H1 (cell line): ENCODE data around the gene GALNT7. TPM values are rescaled to one million over a fixed set of nuclear protein-coding genes. Genes with fewer than 3 reads are reported as not detected.

Experiments used
- CHD1 ChIP-seq: IDR thresholded peaks from 2 replicates; pipeline ENCODE4 v1.6.1; 2012; ENCODE audit warnings: low read depth, low read length, improper control_type of control experiment
- EGR1 ChIP-seq: IDR thresholded peaks from 2 replicates; pipeline ENCODE4 v1.6.1; 2011; ENCODE audit warnings: low read depth, low read length, borderline replicate concordance
- GABPA ChIP-seq: IDR thresholded peaks from 2 replicates; pipeline ENCODE4 v1.6.1; 2011; ENCODE audit warnings: mild to moderate bottlenecking, low read length, moderate library complexity, borderline replicate concordance; ENCODE audit not compliant: insufficient read depth
- KDM1A ChIP-seq: fragments of 200-600, 300-600 bp; sonication (generic); IDR thresholded peaks from 2 replicates; pipeline ENCODE4 v1.7.1; 2016; ENCODE audit warnings: mild to moderate bottlenecking, low read length, borderline replicate concordance
- SAP30 ChIP-seq: fragments of 300-600 bp; sonication (generic); IDR thresholded peaks from 2 replicates; pipeline ENCODE4 v1.7.1; 2012; ENCODE audit warnings: low read length, moderate library complexity, mild to moderate bottlenecking, inconsistent platforms; ENCODE audit not compliant: insufficient read depth, insufficient replicate concordance
- SIN3A ChIP-seq, 2 experiments: IDR thresholded peaks in 1 of 2; conservative IDR thresholded peaks in 1 of 2; 2 replicates each; pipeline ENCODE4 v1.6.1; 2011 to 2012; ENCODE audit warnings: low read length in 2 of 2, improper control_type of control experiment in 1 of 2, low read depth in 1 of 2, mild to moderate bottlenecking in 1 of 2
- SIX5 ChIP-seq: IDR thresholded peaks from 2 replicates; pipeline ENCODE4 v1.6.1; 2011; ENCODE audit warnings: mild to moderate bottlenecking, low read depth, low read length
- ZNF274 ChIP-seq: IDR thresholded peaks from 2 replicates; pipeline ENCODE4 v1.7.0; 2012; ENCODE audit warnings: low read length, borderline replicate concordance; ENCODE audit errors: extremely low read depth
- polyA plus RNA-seq, 7 experiments: library from polyadenylated mRNA; depleted of rRNA in 3 of 7; stranded (reverse) in 5 of 7; unstranded in 2 of 7; fragments of >200 nt in 5 of 7; fragments of 200-250 nt in 2 of 7; gene quantifications; 1 replicate in 5 of 7; 2 replicates in 1 of 7; 4 replicates in 1 of 7; pipeline versions ENCODE4 v1.2.1 to v1.2.3, GENCODE V29; 2011 to 2013; ENCODE audit warnings: missing spikeins in 2 of 7, mixed read lengths in 2 of 7
- total RNA-seq: library from RNA; stranded (reverse); fragmentation: NEBNext Ultra II Directional; extraction: Animal tissue kit (Norgen Biotek cat#: 25700); gene quantifications from 2 replicates; pipeline ENCODE4 v1.2.1, GENCODE V29; 2021

GALNT7 gene
- total and polyA plus RNA-seq, 2 of the 8 experiments (the other 6 are each of a cell fraction or from before 2014, with no cell fraction given) = 22.4 to 85.5 TPM

GRCh38 chr4:173237152-173237551 lies 68.5 kb downstream of the GALNT7 start (continued):
- TF ChIP-seq GABPA (no peak), KDM1A (no peak), SAP30 (no peak), ZNF274 (no peak), SIN3A (conservative IDR thresholded peaks at IDR 0.05 in 1 of 2, IDR thresholded peaks at IDR 0.05 in 1 of 2; ENCODE audit: low read depth in 1 of 2, low read length in 2 of 2) (no peak), CHD1 (no peak), SIX5 (no peak), EGR1 (no peak)
- TF ChIP-seq, all 59 proteins: peak for 0
